CD4-positive, alpha-beta T cell (primary cell): ENCODE results near the gene SEPTIN3. TPM values are rescaled to one million over a fixed set of nuclear protein-coding genes. Genes with fewer than 3 reads are reported as not detected.

Experiments
- ATAC-seq: fragments of 200-7000 bp; cut with Tn5 transposase; one replicate; pipeline ENCODE4 v1.10.0; 2022; ENCODE audit warnings: mild to moderate bottlenecking; ENCODE audit not compliant: poor library complexity
- CTCF ChIA-PET: fragments of 350-600 bp; sonication (Branson Sonifier 250); formaldehyde crosslinking; loops from one replicate; lab custom pipeline; 2021; ENCODE audit warnings: antibody characterized with exemption, inconsistent platforms; lab: Charles Lee
- POLR2A ChIA-PET: fragments of 350-600 bp; sonication (Branson Sonifier 250); formaldehyde crosslinking; loops from one replicate; lab custom pipeline; 2021; ENCODE audit warnings: antibody characterized with exemption, inconsistent platforms; lab: Charles Lee
- DNase-seq, 14 experiments: peaks; one replicate each; pipeline ENCODE4 v3.0.0-alpha.2; 2013 to 2020; ENCODE audit warnings: mixed read lengths in 2 of 14
- H3K27ac ChIP-seq, 2 donors: one replicate each; pipeline versions ENCODE4 v1.5.1 to v1.7.0; 2013; ENCODE audit warnings: low read length in 2 of 2, low read depth in 1 of 2, mild to moderate bottlenecking in 1 of 2
- H3K27me3 ChIP-seq, 2 experiments: 1 replicate in 1 of 2; 2 replicates in 1 of 2; pipeline versions ENCODE4 v1.6.1 to v1.7.0; 2013; ENCODE audit warnings: low read length in 2 of 2, control low read depth in 1 of 2, mild to moderate bottlenecking in 1 of 2, moderate library complexity in 1 of 2; ENCODE audit not compliant: insufficient read depth in 2 of 2, control insufficient read depth in 1 of 2
- H3K36me3 ChIP-seq: one replicate; pipeline ENCODE4 v1.6.1; 2013; ENCODE audit warnings: low read length, control low read depth; ENCODE audit not compliant: insufficient read depth
- H3K4me1 ChIP-seq: one replicate; pipeline ENCODE4 v1.6.1; 2013; ENCODE audit warnings: low read length, control low read depth; ENCODE audit not compliant: insufficient read depth
- H3K4me3 ChIP-seq: one replicate; pipeline ENCODE4 v1.5.1; 2013; ENCODE audit warnings: mild to moderate bottlenecking, low read length, moderate library complexity
- H3K9me3 ChIP-seq, 2 experiments: 1 replicate in 1 of 2; 2 replicates in 1 of 2; pipeline versions ENCODE4 v1.6.1 to v1.7.0; 2013; ENCODE audit warnings: low read length in 2 of 2, mild to moderate bottlenecking in 2 of 2, control low read depth in 1 of 2, moderate library complexity in 1 of 2; ENCODE audit not compliant: control insufficient read depth in 1 of 2, insufficient read depth in 1 of 2
- H3K27ac Mint-ChIP-seq: one replicate; pipeline ENCODE4 v1.8.0; 2020; ENCODE audit warnings: mixed read lengths
- H3K27me3 Mint-ChIP-seq: one replicate; pipeline ENCODE4 v1.8.0; 2021; ENCODE audit warnings: mixed read lengths
- H3K36me3 Mint-ChIP-seq: one replicate; pipeline ENCODE4 v1.8.0; 2021; ENCODE audit warnings: low read depth, mixed read lengths
- H3K4me1 Mint-ChIP-seq: one replicate; pipeline ENCODE4 v1.8.0; 2021; ENCODE audit warnings: low read depth, mixed read lengths
- H3K4me3 Mint-ChIP-seq: one replicate; pipeline ENCODE4 v1.8.0; 2020; ENCODE audit warnings: mild to moderate bottlenecking, mixed read lengths
- H3K9me3 Mint-ChIP-seq: one replicate; pipeline ENCODE4 v1.8.0; 2020; ENCODE audit warnings: mixed read lengths
- CTCF ChIP-seq: fragments of 200-600 bp; IDR thresholded peaks from one replicate; pipeline ENCODE4 v1.8.0; 2022; ENCODE audit warnings: antibody characterized with exemption, mild to moderate bottlenecking
- intact Hi-C, 2 experiments: fragments of 100-400 bp; cut with DNase I in 1 of 2; cut with micrococcal nuclease in 1 of 2; formaldehyde crosslinking; loops; one replicate each; pipeline versions ENCODE4 v1.15.1 to v1.9.0; 2023 to 2025; cut with DNase I, micrococcal nuclease
- total RNA-seq, 174 experiments: library from RNA in 2 of 174; stranded (reverse) in 2 of 174; gene quantifications; one replicate each; pipeline ENCODE4 v1.2.3 and lab custom pipeline; 2021 to 2026

SEPTIN3 gene
- total RNA-seq, 2 experiments from 2014 or later, result 0.20 to 0.22 TPM

DNA sequence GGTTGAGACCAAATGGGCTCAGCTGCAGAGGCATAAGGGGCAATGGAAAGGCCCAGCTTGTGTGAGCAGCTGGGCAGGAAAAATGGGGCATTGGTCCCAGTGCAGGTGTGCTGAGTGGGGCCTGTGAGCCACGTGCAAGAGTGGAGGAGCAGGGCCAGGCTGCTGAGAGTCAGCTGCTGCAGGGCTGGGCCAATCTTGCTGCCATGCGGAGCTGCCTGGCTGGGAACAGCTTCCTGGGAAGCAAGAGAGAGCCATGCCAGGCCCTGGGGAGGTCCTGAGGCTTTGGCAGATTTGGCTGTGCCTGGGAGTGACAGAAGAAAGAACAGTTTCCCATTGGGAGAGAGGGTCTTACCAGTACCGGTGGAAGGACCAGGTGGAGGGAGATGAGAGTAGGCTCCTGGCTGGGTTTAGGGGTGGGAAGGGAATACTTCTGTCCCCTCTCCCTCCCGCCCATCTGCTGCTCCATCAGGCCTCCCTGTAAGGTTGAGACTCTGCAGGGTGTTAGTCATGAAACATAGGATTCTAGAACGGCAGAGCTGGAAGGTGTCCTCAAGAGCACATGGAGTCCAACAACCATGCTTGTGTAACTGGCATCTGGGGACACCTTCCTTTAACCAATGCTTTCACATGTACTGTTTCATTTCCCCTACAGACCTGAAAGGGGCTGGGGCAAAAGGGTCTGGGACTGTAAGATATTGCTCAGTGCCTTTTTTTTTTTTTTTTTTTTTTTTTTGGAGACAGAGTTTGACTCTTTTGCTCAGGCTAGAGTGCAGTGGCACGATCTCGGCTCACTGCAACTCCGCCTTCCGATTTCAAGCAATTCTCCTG, 10.4 kb downstream of the SEPTIN3 start:
- H3K36me3 Mint-ChIP-seq, result no peaks in the 10 kb centered on the region
- CTCF ChIA-PET, result no interaction called here
- no peak overlapping the region for H3K4me3 ChIP-seq
- ATAC-seq (no peak), DNase-seq (no peak)
- H3K27me3 ChIP-seq, result peaks cover 23 to 27% of the 10 kb centered on the region in 2 experiments
- no peak overlapping the region for H3K4me3 Mint-ChIP-seq
- no peak overlapping the region for H3K27ac Mint-ChIP-seq
- H3K27me3 Mint-ChIP-seq, result peaks cover 41% of the 10 kb centered on the region
- H3K4me1 ChIP-seq, result peaks cover 12% of the 10 kb centered on the region
- H3K9me3 Mint-ChIP-seq, result no peaks in the 10 kb centered on the region
- H3K9me3 ChIP-seq, result peaks cover 0 to 4% of the 10 kb centered on the region in 2 experiments
- POLR2A ChIA-PET, result no interaction called here
- no peak for TF ChIP-seq CTCF
- H3K27ac ChIP-seq, result no peak overlapping the region
- intact Hi-C loops, result no loop called here
- H3K36me3 ChIP-seq, result no peaks in the 10 kb centered on the region
- H3K4me1 Mint-ChIP-seq, result no peaks in the 10 kb centered on the region

DNA sequence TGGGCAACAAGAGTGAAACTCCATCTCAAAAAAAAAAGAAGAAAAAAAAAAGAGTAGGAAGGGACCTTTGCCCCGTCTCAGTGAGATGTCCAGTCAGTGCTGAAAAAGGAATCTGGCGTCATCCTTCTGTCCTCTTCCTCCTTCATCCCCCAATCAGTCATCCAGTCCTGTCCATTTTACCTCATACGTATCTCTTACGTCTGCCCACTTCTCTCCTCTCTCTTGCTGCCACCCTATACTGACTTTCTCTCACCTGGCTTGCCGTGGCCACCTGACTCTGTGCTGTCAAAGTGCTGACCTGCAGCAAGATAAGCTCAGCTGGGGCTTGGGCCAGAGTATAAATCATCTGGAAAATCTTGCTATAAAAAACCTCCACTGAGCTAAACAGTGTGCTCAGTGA, 13.6 kb downstream of the SEPTIN3 start:
- H3K27me3 Mint-ChIP-seq, result peaks cover 19% of the 10 kb centered on the region
- no peak for ATAC-seq
- H3K36me3 Mint-ChIP-seq, result no peaks in the 10 kb centered on the region
- H3K4me3 ChIP-seq, result no peak overlapping the region
- no peaks in the 10 kb centered on the region for H3K4me1 ChIP-seq
- no peaks in the 10 kb centered on the region for H3K4me1 Mint-ChIP-seq
- peaks cover under 1 to 1% of the 10 kb centered on the region in 2 experiments for H3K27me3 ChIP-seq
- no peak for TF ChIP-seq CTCF
- ChIA-PET POLR2A (interaction anchor here (0.5 kb wide), 1 partner anchor 15 kb away, joined by 5 read pairs; no protein-coding TSS in a partner anchor), CTCF (no interaction called here)
- H3K9me3 ChIP-seq, result peaks cover 0 to under 1% of the 10 kb centered on the region in 2 experiments
- DNase-seq, result no peak
- no peak overlapping the region for H3K4me3 Mint-ChIP-seq
- H3K9me3 Mint-ChIP-seq, result no peaks in the 10 kb centered on the region
- intact Hi-C loops, result no loop called here
- no peaks in the 10 kb centered on the region for H3K36me3 ChIP-seq
- H3K27ac Mint-ChIP-seq, result no peak overlapping the region
- no peak overlapping the region for H3K27ac ChIP-seq

- H3K27ac Mint-ChIP-seq, result no peak overlapping the region
- H3K36me3 Mint-ChIP-seq, result no peaks in the 10 kb centered on the region
- no peaks in the 10 kb centered on the region for H3K9me3 Mint-ChIP-seq
- POLR2A ChIA-PET, result interaction anchor here (0.5 kb wide), 1 partner anchor 14 kb away, joined by 5 read pairs; no protein-coding TSS in a partner anchor
- CTCF ChIA-PET, result no interaction called here
- intact Hi-C loops, result no loop called here
- no peak for ATAC-seq
- no peak overlapping the region for H3K4me3 Mint-ChIP-seq
- H3K4me3 ChIP-seq, result no peak overlapping the region
- no peaks in the 10 kb centered on the region for H3K36me3 ChIP-seq
- no peak for TF ChIP-seq CTCF
- H3K27ac ChIP-seq, result no peak overlapping the region
- no peaks in the 10 kb centered on the region for H3K27me3 ChIP-seq
- H3K9me3 ChIP-seq, result no peaks in the 10 kb centered on the region
- peaks cover 13% of the 10 kb centered on the region for H3K27me3 Mint-ChIP-seq
- H3K4me1 Mint-ChIP-seq, result no peaks in the 10 kb centered on the region
- H3K4me1 ChIP-seq, result no peaks in the 10 kb centered on the region
- no peak for DNase-seq
These were observed 14.5 kb downstream of the SEPTIN3 start for GRCh38 chr22:41983513-41984405.
